Hematopoietic multipotent progenitor cell treated with erythropoietin and hydrocortisone succinate and interleukin-3 and kit ligand, for 15 days (in vitro differentiated cells): ENCODE results near the gene PRRX2.

ENCODE experiments used
- DNase-seq: peaks from one replicate; pipeline ENCODE4 v3.0.0-alpha.2; 2015; ENCODE audit warnings: low spot score

The PRRX2 gene

DNA sequence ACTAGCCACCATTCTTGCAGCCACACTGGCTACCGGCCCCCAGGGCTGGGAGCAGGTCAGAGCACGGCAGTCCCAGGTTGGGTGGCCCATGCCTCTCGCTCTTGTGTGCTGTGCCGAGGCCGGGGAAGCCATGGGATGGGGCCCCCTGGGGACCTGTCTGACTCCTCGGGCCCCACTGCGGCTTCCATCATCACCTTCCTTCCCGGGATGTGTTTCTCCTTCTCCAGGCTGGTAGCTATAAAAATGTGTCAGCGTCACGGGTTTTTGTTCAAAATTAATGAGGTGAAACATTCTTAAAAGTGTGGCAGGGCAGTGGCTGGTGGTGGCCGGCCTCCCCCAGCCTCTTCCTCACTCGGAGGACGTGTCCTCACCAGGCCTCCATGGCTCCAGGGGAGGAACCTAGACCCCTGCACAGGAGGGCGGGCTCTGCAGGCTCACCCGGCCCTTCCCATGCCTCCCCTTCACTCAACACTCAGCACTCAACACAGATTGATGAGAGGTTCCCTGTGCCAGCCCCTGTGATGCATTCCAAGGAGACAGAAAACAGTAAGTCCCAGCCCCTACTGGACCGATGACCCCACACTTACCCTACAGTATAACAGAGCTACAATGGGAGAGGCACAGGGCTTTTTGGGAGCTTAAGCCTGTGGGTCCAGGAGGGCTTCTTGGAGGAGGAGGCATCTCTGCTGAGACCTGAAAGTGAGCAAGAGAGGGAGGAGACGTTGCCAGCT, 44.2 kb downstream of the PRRX2 start:
- DNase-seq = no peak

DNA sequence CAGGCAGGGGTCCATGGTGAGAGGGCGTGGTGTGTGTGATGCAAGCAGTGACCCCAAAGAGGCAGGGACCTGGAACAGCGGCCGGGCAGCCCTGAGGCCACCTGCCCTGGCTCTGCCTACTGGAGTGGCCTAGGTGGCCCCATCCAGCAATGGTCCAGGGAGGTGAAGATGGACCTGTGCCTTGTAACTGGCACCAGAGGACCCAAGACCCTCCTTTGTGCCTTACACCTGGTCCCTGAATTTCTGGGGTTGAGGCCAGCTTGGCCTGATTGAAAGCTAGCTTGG, 44.7 kb downstream of the PRRX2 start:
- DNase-seq = no peak

DNA sequence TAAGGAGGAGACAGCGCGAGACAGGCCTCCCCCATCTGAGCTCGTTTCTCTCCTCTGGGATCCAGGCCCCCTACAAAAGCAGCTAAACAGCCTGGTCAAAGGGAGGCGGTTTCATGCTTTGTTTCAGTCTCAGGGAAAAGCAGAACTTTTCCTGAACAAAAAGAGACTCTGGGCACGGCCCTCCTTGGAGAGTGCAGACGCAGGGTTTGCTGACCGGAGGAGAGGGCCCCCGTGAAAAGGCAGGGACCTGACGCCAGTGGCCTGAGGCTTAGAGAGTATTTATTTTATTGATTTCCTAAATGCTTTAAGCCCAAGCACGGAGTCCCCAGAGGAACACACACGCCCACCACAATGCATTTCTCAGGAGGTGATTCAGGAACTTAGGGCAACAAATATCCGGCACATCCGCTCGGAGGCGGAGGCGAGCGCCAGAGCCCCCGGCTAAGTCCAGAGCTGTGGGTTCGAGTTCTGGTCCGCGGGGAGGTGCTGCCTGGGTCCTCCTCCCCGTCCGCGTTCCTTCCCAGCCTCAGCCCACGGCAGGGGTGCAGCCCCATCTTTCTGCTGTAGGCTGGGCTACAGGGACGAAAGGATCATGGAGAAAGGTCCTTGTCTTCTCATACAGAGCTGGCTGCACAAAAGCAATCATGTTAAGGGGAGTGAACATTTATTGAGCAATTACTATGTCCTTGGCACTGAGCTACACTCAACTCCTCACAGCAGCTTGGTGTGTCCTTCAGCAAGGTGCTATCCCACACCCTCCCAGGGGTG, 47.4 kb downstream of the PRRX2 start:
- no peak for DNase-seq

DNA sequence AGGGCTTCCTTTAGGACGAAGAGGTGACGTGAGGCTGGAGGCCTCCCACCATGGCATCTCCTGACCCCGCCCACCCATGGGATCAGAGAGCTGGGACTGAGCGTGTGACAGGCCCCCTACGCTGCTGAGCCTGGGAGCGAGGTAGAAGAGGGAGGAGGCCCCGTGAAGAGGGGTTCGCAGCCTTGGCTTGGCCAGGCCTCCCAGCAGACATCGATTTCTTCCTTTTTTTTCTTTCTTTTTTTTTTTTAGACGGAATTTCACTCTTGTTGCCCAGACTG, 47.9 kb downstream of the PRRX2 start:
- DNase-seq = no peak

DNA sequence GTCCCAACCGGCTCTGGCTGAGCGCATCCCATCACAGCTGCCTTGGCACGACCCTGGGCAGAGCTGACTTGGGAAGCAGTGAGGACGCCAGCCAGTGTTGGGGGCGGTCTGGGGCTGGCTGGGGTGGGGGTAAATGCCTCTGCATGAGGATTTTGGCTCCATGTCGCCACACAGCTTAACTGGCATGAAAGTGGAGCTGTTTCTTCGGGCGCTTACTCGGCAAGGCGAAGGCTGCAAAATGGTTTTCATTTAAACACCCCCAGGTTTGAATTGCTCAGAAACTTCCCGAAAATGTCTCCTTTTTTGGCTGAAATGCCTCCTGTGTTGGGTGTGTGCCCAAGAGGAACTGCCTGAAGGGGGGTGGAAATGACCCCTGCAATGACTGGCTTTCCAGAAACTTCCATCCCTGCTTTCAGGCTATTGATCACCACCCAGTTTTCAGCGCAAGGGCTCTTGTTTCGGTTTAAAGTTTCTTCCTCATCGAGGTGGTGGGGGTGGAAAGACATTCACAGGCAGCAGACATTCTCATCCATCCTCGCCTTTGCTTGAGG, 49.1 kb downstream of the PRRX2 start:
- no peak for DNase-seq

DNA sequence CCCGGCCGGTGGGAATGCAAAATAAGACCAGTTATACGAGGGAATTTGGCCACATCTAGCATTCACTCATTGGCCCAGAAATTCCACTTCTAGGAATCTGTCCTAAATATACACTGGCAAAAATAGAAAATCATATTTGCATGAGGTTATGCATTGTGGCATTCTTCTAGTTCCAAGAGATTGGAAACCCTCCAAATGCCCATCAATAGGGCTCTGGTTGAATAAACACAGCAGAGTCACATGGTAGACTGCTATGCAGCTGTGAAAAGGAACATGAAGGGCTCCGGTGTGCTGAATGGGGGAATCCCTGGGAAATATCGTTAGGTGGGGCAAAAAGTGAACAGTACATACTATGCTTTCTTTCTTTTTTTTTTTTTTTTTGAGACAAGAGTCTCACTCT, 50.6 kb downstream of the PRRX2 start:
- DNase-seq = no peak

DNA sequence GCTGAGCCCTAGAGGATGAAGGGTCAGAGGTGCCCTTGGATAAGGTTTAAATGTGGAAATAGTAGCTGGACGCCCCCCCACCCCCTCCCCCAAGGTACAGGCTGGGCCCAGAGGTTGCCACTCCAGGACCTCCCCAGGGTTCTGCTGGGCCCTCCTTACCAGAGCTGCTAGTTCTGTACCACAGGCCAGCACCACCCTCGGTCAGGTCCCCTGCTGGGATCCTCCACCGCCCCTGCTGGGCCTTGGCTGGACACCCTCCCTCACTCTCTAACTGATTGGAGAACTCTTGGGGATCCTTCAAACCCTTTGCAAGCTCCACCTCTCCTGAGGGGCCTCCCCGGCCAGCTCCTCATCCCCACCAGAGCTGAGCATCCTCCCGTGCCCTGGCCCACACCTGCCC, 52.5 kb downstream of the PRRX2 start:
- no peak for DNase-seq

DNA sequence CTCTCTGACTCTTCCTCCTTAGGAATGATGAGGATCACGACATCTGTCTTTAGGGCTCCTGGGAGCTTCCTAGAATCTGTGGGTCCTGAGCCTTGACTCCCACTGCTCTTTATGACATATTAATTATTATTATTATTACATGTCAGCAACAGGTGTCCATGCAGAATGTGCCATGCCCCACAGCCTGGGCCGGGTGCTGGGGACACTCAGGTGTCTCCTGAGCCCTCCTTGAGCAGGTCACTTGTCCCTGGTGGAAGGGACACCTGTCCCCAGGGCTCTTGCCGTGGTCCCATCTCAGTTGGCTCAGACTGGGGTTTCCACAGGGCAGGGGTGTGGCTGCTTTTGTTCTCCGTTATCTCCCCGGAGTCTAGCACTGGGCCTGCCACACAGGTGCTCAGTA, 53.2 kb downstream of the PRRX2 start:
- DNase-seq = no peak

DNA sequence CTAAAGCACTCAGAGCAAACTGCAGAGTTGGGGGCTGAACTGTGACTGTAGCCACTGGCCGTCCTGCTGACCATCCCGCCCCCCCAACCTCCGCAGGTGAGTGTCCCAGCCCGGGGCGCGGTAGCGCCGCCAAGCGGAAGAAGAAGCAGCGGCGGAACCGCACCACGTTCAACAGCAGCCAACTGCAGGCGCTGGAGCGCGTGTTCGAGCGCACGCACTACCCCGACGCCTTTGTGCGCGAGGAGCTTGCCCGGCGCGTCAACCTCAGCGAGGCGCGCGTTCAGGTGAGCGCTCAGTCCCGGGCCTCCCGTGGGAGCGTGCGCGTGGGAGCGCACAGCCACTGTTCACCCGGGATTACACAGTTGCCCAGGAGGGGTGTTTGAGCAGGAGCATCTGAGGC, 53.7 kb downstream of the PRRX2 start:
- no peak for DNase-seq

DNA sequence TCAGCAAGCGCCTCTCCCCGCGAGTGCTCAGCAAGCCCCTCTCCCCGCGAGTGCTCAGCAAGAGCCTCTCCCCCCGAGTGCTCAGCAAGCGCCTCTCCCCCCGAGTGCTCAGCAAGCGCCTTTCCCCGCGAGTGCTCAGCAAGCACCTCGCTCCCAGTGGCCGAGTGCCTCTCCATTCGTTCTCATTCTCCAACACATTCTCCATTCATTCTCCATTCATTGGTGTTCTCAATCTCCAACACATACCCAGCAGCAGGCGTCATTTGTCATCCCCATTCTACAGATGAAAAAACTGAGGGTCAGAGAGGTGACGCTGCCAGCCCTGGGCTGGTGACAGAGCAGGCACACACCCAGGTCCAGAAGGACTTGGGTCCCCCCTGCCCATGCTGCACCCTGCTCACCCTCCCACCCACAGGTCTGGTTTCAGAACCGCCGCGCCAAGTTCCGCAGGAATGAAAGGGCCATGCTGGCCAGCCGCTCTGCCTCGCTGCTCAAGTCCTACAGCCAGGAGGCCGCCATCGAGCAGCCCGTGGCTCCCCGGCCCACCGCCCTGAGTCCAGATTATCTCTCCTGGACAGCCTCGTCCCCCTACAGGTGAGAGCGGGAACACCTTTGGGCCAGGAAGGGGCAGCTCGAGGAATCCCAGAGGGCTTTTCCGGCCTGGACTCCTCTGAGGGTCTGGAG, 54.9 kb downstream of the PRRX2 start:
- DNase-seq = no peak

DNA sequence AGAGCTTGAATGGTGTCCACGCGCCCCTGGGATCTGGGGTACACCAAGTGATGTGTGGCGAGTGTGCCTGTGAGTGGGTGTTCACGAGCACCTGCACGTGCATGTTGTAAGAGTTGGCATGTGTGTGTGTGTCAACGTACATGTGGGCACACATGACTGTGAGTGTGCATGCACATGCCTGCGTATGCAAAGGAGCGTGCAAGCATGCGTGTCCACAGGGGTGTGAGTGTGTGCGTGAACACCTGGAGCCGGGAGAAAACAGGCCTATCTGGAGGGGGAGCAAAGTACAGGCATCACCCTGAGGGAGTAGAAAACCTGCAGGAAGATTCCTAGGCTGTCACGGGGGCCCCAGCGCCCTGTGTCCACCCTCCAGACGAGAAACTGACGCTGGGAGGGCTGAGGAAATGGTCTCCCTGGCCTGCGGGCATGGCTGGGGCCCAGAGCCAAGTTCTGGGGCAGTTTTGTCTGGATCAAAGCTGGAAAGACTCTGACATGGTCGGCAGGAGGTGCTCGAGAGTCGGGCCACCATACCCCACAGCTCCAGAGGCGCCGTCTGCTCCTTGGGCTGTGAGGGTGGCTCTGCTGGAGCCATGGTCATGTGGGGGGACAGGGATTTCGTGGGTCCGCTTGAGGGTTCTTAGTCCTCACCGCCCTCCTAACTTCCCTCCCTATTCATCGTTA, 55.6 kb downstream of the PRRX2 start:
- DNase-seq = no peak

DNA sequence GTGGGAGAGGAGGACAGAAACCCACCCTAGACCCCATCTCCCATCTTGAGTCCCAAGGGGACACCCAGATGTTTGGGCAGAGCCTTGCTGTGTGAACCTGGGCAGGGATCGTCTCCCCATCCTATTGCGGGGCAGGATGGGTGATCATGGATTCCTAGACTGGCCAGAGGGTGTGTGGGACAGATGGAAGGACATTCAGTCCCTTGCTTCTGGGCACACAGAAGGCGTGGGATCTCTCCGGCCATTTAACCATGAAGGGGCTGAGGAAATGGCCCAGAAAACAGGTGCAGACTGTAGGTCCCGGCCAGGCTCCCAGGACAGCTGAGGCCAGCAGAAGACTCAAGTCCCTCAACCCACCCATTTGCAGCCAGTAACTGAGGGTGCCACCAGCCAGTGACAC, 57.5 kb downstream of the PRRX2 start:
- DNase-seq = no peak

DNA sequence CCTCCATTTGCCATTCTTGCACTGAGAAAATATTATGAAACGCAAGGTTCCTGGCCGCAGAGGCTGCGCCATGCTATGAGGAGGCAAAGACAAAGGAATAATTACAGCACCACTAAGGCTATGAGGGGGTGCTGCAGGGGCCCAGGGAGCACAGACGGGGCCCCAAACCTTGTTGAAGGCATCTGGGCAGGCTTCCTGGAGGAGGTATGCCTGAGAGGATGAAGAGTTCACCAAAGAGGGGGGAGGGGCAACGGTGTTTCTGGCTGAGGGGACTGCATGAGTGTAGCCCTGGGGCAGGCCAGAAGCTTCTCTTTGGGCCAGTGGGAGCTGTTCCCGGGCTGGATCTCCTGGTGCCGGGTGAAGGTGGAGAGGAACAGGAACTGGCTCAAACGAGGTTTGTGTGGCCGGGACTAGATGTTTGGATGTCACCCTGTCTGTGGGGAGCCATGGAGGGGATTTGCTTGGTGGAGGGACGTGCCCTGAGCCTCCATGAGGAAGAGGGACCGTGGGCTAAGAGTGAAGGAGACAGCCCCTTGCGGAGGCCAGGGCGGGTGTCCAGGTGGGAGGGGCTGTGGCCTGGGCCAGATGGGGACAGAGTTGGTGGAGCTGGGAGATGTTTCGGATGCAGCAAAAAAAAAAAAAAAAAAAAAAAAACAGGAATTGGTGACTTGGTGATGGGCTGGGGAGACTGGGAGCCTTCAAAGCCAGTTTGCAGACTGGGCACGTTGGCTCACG, 59.2 kb downstream of the PRRX2 start:
- DNase-seq = no peak

DNA sequence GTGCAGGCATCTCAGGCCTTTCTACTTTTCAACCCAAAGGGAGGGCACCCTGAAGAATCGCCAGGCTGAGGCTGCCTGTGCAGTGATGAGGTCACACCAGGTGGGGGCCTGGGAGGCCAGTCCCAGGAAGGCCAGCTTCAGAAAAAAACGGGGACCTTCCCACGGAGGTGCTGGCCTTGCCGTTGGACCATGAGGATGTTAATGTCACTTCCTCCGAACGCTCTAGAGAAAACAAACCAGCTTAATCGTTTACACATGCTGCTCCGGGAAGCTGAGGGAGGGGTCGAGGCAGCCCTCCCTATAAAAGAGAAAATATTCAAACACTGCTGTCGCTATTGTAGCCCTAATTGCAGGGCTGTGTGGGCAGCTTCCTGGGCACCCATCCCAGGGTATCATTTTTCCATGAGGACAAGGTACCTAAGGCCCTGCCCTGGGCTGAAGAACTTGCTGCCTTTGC, 60.4 kb downstream of the PRRX2 start:
- no peak for DNase-seq

DNA sequence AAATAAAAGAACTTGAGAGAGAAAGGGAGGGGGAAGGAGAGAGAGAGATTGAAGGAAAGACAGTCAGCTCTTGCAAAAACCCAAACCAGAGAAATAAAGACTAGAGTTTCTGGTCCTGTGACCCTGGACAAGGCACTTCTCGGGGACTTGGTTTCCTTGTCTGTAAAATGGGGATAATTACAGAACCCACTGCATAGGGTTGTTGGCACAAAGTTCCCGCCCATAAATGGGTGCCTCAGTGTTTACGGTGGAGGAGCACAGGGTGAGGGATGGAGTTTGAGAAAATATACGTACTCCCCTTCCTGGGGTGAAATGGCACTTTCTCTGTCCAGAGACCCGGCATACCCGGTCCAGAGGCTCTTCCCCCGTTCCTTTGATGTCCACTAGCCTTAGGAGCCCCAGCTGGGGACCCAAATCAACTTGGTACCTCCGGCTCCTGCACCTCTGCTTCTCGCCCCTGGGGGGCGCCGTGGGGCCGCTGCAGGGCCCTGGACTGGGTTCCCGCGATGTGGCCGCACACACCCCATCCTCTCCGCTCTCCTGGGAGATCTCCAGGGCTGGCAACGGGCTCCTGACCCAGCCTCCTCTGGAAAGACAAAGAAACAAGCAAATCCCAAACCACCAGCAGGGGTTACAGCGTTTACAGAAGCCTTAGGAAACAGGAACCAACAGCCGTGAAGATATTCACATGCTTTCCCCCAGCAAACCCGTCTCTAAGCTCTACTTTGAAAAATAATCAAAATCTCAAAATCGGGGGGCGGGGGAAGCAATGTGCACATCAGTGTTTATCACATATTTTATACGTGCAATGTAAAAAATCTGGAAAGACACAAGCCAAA, 61.1 kb downstream of the PRRX2 start:
- DNase-seq = peak; percentile 72

DNA sequence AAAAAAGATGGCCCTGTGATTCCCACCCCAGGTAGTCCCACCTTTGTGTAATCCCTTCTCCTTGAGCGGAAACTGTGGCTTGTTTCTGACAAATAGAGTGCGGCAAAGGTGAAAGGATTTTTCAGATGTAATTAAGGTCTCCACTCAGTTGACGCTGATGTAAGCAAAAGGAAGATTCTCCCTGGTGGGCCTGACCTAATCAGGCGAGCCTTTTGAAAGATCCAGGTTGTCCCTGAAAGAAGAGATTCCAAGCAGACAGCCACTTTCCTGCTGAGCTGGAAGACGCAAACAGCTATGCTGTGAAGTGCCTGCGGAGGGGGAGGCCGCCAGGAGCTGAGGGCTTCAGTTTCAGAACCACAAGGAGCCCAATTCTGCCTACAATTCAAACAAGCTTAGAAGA, 63.3 kb downstream of the PRRX2 start:
- no peak for DNase-seq

DNA sequence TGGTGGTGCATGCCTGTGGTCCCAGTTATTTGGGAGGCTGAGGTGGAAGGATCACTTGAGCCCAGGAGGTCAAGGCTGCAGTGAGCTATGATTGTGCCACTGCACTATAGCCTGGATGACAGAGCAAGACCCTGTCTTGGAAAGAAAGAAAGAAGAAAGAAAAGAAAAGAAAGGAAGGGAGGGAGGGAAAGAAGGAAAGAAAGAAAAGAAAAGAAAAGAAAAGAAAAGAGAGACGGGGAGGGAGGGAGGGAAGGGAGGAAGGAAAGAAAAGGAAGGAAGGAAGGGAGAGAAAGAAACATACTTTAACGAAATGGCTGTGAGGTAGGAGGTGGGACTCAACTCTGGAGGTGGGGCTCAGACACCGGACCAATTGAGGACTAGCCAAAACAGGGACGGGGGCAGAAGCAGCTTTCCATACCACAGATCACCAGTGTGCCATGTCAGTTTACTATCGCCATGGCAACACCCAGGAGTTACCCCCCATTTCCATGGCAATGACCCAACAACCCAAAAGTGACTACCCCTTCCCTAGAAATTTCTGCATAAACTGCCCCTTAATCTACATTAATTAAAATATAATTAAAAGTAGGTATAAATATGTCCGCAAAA, 66.1 kb downstream of the PRRX2 start:
- DNase-seq = no peak

DNA sequence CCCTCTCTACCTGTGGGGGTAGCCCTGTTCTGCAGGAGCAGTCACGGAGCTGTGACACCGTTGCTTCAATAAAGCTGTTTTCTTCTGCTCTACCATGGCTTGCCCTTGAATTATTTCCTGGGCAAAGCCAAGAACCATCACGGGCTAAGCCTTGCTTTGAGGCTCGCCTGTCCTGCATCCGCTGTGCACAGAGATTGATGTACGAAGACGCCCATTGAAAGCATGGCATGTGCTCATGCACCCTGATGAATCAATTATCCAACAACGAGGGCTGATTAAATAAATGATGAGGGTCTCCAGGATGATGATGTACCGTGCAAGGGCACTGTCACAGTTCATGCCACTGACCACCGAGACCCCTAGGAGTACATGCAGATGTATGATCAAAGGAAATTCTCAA, 66.7 kb downstream of the PRRX2 start:
- no peak for DNase-seq

DNA sequence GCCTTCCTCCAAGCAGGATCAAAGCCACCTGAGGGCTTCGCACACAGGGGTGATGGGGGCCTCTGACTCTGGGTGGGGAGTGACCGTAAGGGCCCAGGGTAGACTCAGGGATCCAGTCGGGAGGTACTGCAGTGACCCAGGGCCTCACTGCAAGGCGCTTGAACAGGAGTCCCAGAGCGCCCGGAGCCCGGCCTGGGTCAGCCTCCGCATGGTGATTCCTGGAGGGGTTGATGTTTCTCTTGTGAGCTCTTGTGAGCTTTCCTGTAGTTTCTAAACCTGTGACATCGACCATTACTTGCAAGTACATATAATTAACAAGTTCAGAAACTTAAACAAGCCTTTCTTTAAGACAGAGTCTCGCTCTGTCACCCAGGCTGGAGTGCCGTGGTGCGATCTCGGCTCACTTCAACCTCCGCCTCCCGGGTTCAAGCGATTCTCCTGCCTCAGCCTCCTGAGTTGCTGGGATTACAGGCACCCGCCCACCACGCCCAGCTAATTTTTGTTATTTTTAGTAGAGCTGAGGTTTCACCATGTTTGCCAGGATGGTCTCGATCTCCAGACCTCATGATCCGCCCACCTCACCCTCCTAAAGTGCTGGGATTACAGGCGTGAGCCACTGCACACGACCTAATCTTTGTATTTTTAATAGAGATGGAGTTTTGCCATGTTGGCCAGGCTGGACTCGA, 67.6 kb downstream of the PRRX2 start:
- no peak for DNase-seq

DNA sequence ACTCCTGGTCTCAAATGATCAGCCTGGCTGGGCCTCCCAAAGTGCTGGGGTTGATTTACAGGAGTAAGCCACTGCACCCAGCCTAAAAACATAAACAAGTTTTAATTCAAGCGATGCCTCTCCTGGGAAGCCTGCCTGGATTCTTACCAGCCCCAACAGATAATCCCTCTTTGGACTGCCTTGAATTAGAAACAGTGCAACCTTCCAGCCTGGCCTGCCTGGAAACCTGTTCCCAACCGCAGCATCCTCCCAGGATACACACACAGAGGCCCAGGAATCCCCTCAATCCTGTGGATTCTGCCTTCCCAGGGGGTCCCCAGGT, 68.1 kb downstream of the PRRX2 start:
- DNase-seq = no peak
